B cell (primary cell): Measurements from ENCODE around the gene NUP210L.

Experiments used
- CTCF ChIP-seq: fragments of 200-600 bp; IDR thresholded peaks from one replicate; pipeline ENCODE4 v1.8.0; 2022; ENCODE audit warnings: antibody characterized with exemption, mild to moderate bottlenecking
- EZH2 ChIP-seq: IDR thresholded peaks from 2 replicates; pipeline ENCODE4 v1.6.1; 2012; ENCODE audit warnings: borderline replicate concordance, low read depth, mild to moderate bottlenecking, moderate library complexity, low read length; ENCODE audit not compliant: insufficient read depth, poor library complexity, severe bottlenecking

- no peak for TF ChIP-seq CTCF
- no peak for TF ChIP-seq EZH2
These were observed 21.6 kb downstream of the NUP210L start for GRCh38 chr1:154133256-154133655.
